Left renal pelvis (tissue), 4 donors: Measurements from ENCODE around the gene TMEM125. TPM values are rescaled to one million over a fixed set of nuclear protein-coding genes. Genes with fewer than 3 reads are reported as not detected.

ENCODE experiments used
- polyA plus RNA-seq, 4 donors: library from polyadenylated mRNA; unstranded; fragments of 120-200 nt; gene quantifications; one replicate each; pipeline ENCODE4 v1.2.1, GENCODE V29; 2013; ENCODE audit not compliant: insufficient read length in 4 of 4

TMEM125 gene
- polyA plus RNA-seq, 4 donors: 0.66 to 19.1 (median 13.1) TPM

Other genes starting within 250 kb of the TMEM125 start
- 10 to 100 TPM; 37.9 to 77.3 (median 74.4) TPM for gene EBNA1BP2, start 97.7 kb upstream of the TMEM125 start, polyA plus RNA-seq
- 1 to 10 TPM in 3 of 4 donors, under 1 TPM in 1; 0.29 to 4.1 (median 3.9) TPM for gene CFAP57, start 97.7 kb upstream of the TMEM125 start, polyA plus RNA-seq
- 10 to 100 TPM in 3 of 4 donors, under 1 TPM in 1; 0.72 to 27.8 (median 21.6) TPM for gene C1orf210, start 15.6 kb downstream of the TMEM125 start, polyA plus RNA-seq
- gene TIE1, start 31.0 kb downstream of the TMEM125 start, polyA plus RNA-seq: 10 to 100 TPM; 31.5 to 57.9 (median 48.6) TPM
- gene MPL, start 67.8 kb downstream of the TMEM125 start, polyA plus RNA-seq: under 1 TPM; 0.55 to 0.72 (median 0.62) TPM
- 10 to 100 TPM; 33.2 to 42.0 (median 35.0) TPM for gene CDC20, start 89.0 kb downstream of the TMEM125 start, polyA plus RNA-seq
- gene ELOVL1, start 98.0 kb downstream of the TMEM125 start, polyA plus RNA-seq: 10 to 100 TPM; 45.2 to 87.2 (median 80.5) TPM
- gene MED8, start 119.8 kb downstream of the TMEM125 start, polyA plus RNA-seq: 10 to 100 TPM; 38.4 to 40.9 (median 40.1) TPM
- 10 to 100 TPM; 17.3 to 30.1 (median 21.7) TPM for gene SZT2, start 119.9 kb downstream of the TMEM125 start, polyA plus RNA-seq
- gene HYI, start 183.9 kb downstream of the TMEM125 start, polyA plus RNA-seq: 10 to 100 TPM; 32.7 to 54.1 (median 38.6) TPM